ENCODE data around the gene PDF. TPM values are rescaled to one million over a fixed set of nuclear protein-coding genes. Genes with fewer than 3 reads are reported as not detected.

The PDF gene
- total RNA-seq, 1 donor from 2014 or later: 20.1 TPM

GRCh38 chr16:69322343-69322742 lies 8.0 kb downstream of the PDF start:
- peaks cover 22% of the 10 kb centered on the region for H3K36me3 Mint-ChIP-seq (ENCODE audit: low read depth)

GRCh38 chr16:69321080-69321479 lies 9.3 kb downstream of the PDF start:
- peaks cover 5% of the 10 kb centered on the region for H3K4me1 Mint-ChIP-seq
- H3K9me3 Mint-ChIP-seq: no peaks in the 10 kb centered on the region
- no peak for DNase-seq (ENCODE audit: low read depth, low spot score)
- peak overlapping the region; percentile 18 for H3K4me3 Mint-ChIP-seq
- peak overlapping the region; percentile 15 for H3K27ac Mint-ChIP-seq (ENCODE audit: unreplicated experiment)
- H3K27me3 Mint-ChIP-seq (ENCODE audit: low read depth): no peaks in the 10 kb centered on the region
- H3K36me3 Mint-ChIP-seq (ENCODE audit: low read depth): peaks cover 25% of the 10 kb centered on the region
- TF ChIP-seq CTCF (conservative IDR thresholded peaks at IDR 0.05): no peak

More at GRCh38 chr16:69322343-69322742, 8.0 kb downstream of the PDF start:
- Mint-ChIP-seq H3K27ac (ENCODE audit: unreplicated experiment) (no peak overlapping the region), H3K9me3 (no peaks in the 10 kb centered on the region), H3K4me1 (peaks cover 11% of the 10 kb centered on the region), H3K27me3 (ENCODE audit: low read depth) (no peaks in the 10 kb centered on the region), H3K4me3 (no peak overlapping the region)
- TF ChIP-seq CTCF (conservative IDR thresholded peaks at IDR 0.05): no peak
- DNase-seq (ENCODE audit: low read depth, low spot score): no peak

GRCh38 chr16:69320740-69321073 lies 9.7 kb downstream of the PDF start:
- no peak for DNase-seq (ENCODE audit: low read depth, low spot score)
- H3K27me3 Mint-ChIP-seq (ENCODE audit: low read depth): no peaks in the 10 kb centered on the region
- H3K4me3 Mint-ChIP-seq: peak overlapping the region; percentile 18
- TF ChIP-seq CTCF (conservative IDR thresholded peaks at IDR 0.05): no peak
- no peak overlapping the region for H3K27ac Mint-ChIP-seq (ENCODE audit: unreplicated experiment)
- peaks cover under 1% of the 10 kb centered on the region for H3K4me1 Mint-ChIP-seq
- peaks cover 22% of the 10 kb centered on the region for H3K36me3 Mint-ChIP-seq (ENCODE audit: low read depth)
- H3K9me3 Mint-ChIP-seq: no peaks in the 10 kb centered on the region

- Mint-ChIP-seq H3K4me1 (no peaks in the 10 kb centered on the region), H3K36me3 (ENCODE audit: low read depth) (peaks cover 22% of the 10 kb centered on the region), H3K27ac (ENCODE audit: unreplicated experiment) (no peak overlapping the region), H3K4me3 (no peak overlapping the region), H3K9me3 (no peaks in the 10 kb centered on the region), H3K27me3 (ENCODE audit: low read depth) (no peaks in the 10 kb centered on the region)
- TF ChIP-seq CTCF (conservative IDR thresholded peaks at IDR 0.05): no peak
- no peak for DNase-seq (ENCODE audit: low read depth, low spot score)
These were observed 10.3 kb downstream of the PDF start for GRCh38 chr16:69319826-69320739.

GRCh38 chr16:69319381-69319780 lies 11.0 kb downstream of the PDF start:
- H3K4me3 Mint-ChIP-seq: peak overlapping the region; percentile 41
- H3K4me1 Mint-ChIP-seq: no peaks in the 10 kb centered on the region
- H3K27me3 Mint-ChIP-seq (ENCODE audit: low read depth): no peaks in the 10 kb centered on the region
- no peaks in the 10 kb centered on the region for H3K9me3 Mint-ChIP-seq
- no peak for DNase-seq (ENCODE audit: low read depth, low spot score)
- no peak for TF ChIP-seq CTCF (conservative IDR thresholded peaks at IDR 0.05)
- no peak overlapping the region for H3K27ac Mint-ChIP-seq (ENCODE audit: unreplicated experiment)
- H3K36me3 Mint-ChIP-seq (ENCODE audit: low read depth): peaks cover 22% of the 10 kb centered on the region

All from neural crest cell (in vitro differentiated cells).